Fibroblast of lung (primary cell): ENCODE results near the gene IMPACT. TPM values are rescaled to one million over a fixed set of nuclear protein-coding genes. Genes with fewer than 3 reads are reported as not detected.

Experiments used
- DNase-seq, 2 donors: peaks; one replicate each; pipeline versions ENCODE4 v3.0.0 to v3.0.0-alpha.2; 2010; ENCODE audit warnings: low read depth in 2 of 2
- H2AFZ ChIP-seq: 2 replicates; pipeline ENCODE4 v1.5.1; 2012; ENCODE audit warnings: low read length, control low read depth, inconsistent platforms
- H3K27ac ChIP-seq: 2 replicates; pipeline ENCODE4 v1.5.1; 2011; ENCODE audit warnings: low read length, control low read depth; ENCODE audit not compliant: insufficient read depth
- H3K27me3 ChIP-seq: 2 replicates; pipeline ENCODE4 v1.5.1; 2011; ENCODE audit warnings: mild to moderate bottlenecking, low read length; ENCODE audit not compliant: control insufficient read depth, insufficient read depth
- H3K36me3 ChIP-seq: 2 replicates; pipeline ENCODE4 v1.5.1; 2011; ENCODE audit warnings: low read length; ENCODE audit not compliant: control insufficient read depth, insufficient read depth
- H3K4me1 ChIP-seq: 2 replicates; pipeline ENCODE4 v1.5.1; 2011; ENCODE audit warnings: low read length; ENCODE audit not compliant: control insufficient read depth, insufficient read depth; ENCODE audit errors: extremely low read depth
- H3K4me2 ChIP-seq: 2 replicates; pipeline ENCODE4 v1.5.1; 2011; ENCODE audit warnings: low read length, control low read depth; ENCODE audit not compliant: insufficient read depth; ENCODE audit errors: extremely low read depth
- H3K4me3 ChIP-seq, 4 experiments: fragments of 200-600 bp in 1 of 4; sonication (generic) in 1 of 4; replicated peaks in 1 of 4; 2 replicates each; pipeline ENCODE4 v1.5.1; 2011 to 2016; ENCODE audit warnings: low read length in 4 of 4, low read depth in 3 of 4, mild to moderate bottlenecking in 3 of 4, control low read depth in 2 of 4, inconsistent platforms in 1 of 4, mixed read lengths in 1 of 4; ENCODE audit not compliant: insufficient read depth in 1 of 4; ENCODE audit errors: control extremely low read depth in 1 of 4
- H3K79me2 ChIP-seq: 2 replicates; pipeline ENCODE4 v1.5.1; 2012; ENCODE audit warnings: mild to moderate bottlenecking, low read length, inconsistent platforms; ENCODE audit not compliant: control insufficient read depth, insufficient read depth
- H3K9ac ChIP-seq: 2 replicates; pipeline ENCODE4 v1.5.1; 2011; ENCODE audit warnings: mild to moderate bottlenecking, low read length, control low read depth; ENCODE audit not compliant: insufficient read depth
- H3K9me3 ChIP-seq: 2 replicates; pipeline ENCODE4 v1.5.1; 2012; ENCODE audit warnings: low read depth, low read length; ENCODE audit not compliant: control insufficient read depth, insufficient read depth
- H4K20me1 ChIP-seq: 2 replicates; pipeline ENCODE4 v1.5.1; 2011; ENCODE audit warnings: low read length; ENCODE audit not compliant: control insufficient read depth, insufficient read depth; ENCODE audit errors: extremely low read depth
- EZH2 ChIP-seq: IDR thresholded peaks from 2 replicates; pipeline ENCODE4 v1.5.1; 2012; ENCODE audit warnings: low read length, control low read depth, mild to moderate bottlenecking; ENCODE audit errors: missing control alignments
- polyA plus RNA-seq, 2 donors: library from polyadenylated mRNA; depleted of rRNA in 1 of 2; stranded (reverse) in 1 of 2; unstranded in 1 of 2; fragments of >200 nt; gene quantifications; 2 replicates each; pipeline ENCODE4 v1.2.1, GENCODE V29; 2011 to 2012; ENCODE audit warnings: missing spikeins in 1 of 2
- total RNA-seq: library from RNA; depleted of rRNA; stranded (reverse); fragments of >200 nt; gene quantifications from 2 replicates; pipeline ENCODE4 v1.2.1, GENCODE V29; 2014
- TF ChIP-seq, protein P1 (sequence below), 2 donors: IDR thresholded peaks in 1 of 2; conservative IDR thresholded peaks in 1 of 2; 1 replicate in 1 of 2; 2 replicates in 1 of 2; pipeline ENCODE4 v1.5.1; 2011 to 2012; ENCODE audit warnings: low read length in 2 of 2, control low read depth in 1 of 2, inconsistent platforms in 1 of 2, low read depth in 1 of 2, mild to moderate bottlenecking in 1 of 2

IMPACT gene
- total and polyA plus RNA-seq, 2 donors (not counting 1 experiment from before 2014, with no cell fraction given): 35.7 to 42.8 TPM

DNA sequence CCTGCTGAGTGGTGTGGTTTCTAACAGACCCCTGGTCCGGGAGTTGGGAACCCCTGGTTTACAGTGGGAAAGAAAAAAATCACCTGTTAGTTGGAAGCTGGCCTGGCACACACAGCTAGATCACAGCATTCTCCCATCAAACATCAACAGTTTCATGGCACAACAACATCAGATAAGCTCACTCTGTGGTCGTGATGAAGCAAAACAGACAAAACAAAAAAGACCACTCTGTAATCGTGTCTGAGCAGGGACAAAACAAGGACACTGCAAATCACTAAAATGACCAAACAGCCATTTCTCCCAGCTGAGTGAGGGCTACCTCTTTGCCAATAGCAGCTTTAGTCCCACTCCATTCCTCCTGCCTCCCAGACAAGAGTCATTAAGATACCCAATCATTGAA, 9.0 kb upstream of the IMPACT start:
- no peak overlapping the region for H3K27ac ChIP-seq
- no peaks in the 10 kb centered on the region for H3K79me2 ChIP-seq
- no peaks in the 10 kb centered on the region for H3K9me3 ChIP-seq
- H3K9ac ChIP-seq: no peak overlapping the region
- peaks cover 7% of the 10 kb centered on the region for H3K27me3 ChIP-seq
- no peak for TF ChIP-seq EZH2
- TF ChIP-seq, protein P1, sequence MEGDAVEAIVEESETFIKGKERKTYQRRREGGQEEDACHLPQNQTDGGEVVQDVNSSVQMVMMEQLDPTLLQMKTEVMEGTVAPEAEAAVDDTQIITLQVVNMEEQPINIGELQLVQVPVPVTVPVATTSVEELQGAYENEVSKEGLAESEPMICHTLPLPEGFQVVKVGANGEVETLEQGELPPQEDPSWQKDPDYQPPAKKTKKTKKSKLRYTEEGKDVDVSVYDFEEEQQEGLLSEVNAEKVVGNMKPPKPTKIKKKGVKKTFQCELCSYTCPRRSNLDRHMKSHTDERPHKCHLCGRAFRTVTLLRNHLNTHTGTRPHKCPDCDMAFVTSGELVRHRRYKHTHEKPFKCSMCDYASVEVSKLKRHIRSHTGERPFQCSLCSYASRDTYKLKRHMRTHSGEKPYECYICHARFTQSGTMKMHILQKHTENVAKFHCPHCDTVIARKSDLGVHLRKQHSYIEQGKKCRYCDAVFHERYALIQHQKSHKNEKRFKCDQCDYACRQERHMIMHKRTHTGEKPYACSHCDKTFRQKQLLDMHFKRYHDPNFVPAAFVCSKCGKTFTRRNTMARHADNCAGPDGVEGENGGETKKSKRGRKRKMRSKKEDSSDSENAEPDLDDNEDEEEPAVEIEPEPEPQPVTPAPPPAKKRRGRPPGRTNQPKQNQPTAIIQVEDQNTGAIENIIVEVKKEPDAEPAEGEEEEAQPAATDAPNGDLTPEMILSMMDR (conservative IDR thresholded peaks at IDR 0.05 in 1 of 2, IDR thresholded peaks at IDR 0.05 in 1 of 2; ENCODE audit: low read depth in 1 of 2, low read length in 2 of 2): no peak
- H3K4me2 ChIP-seq: no peak overlapping the region
- no peak for DNase-seq
- no peaks in the 10 kb centered on the region for H3K4me1 ChIP-seq
- H3K36me3 ChIP-seq: no peaks in the 10 kb centered on the region
- no peak overlapping the region for H3K4me3 ChIP-seq
- H4K20me1 ChIP-seq: no peaks in the 10 kb centered on the region
- no peak overlapping the region for H2AFZ ChIP-seq

DNA sequence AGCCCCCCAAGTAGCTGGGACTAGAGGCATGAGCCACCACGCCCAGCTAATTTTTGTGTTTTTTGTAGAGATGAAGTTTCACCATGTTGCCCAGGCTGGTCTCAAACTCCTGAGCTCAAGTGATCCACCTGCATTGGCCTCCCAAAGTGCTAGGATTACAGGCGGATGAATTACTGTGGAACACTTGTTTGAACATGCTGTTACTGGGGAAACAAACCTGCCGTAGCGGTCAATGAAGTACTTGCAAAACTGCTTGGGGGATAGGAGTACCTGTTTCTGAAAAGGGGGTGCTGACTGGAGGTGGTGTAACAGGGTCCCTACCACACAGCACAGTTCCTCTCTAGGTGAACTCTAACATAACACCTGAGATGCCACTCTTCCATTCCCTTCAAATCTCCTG, 5.9 kb upstream of the IMPACT start:
- no peak overlapping the region for H3K9ac ChIP-seq
- TF ChIP-seq, protein P1 (conservative IDR thresholded peaks at IDR 0.05 in 1 of 2, IDR thresholded peaks at IDR 0.05 in 1 of 2; ENCODE audit: low read depth in 1 of 2, low read length in 2 of 2): no peak
- no peak for TF ChIP-seq EZH2
- H3K9me3 ChIP-seq: no peaks in the 10 kb centered on the region
- H3K27ac ChIP-seq: no peak overlapping the region
- H3K36me3 ChIP-seq: no peaks in the 10 kb centered on the region
- H2AFZ ChIP-seq: no peak overlapping the region
- no peaks in the 10 kb centered on the region for H3K79me2 ChIP-seq
- H3K4me2 ChIP-seq: no peak overlapping the region
- no peak overlapping the region for H3K4me3 ChIP-seq
- DNase-seq: no peak
- no peaks in the 10 kb centered on the region for H4K20me1 ChIP-seq
- H3K27me3 ChIP-seq: peaks cover 7% of the 10 kb centered on the region
- H3K4me1 ChIP-seq: no peaks in the 10 kb centered on the region

- H3K36me3 ChIP-seq: no peaks in the 10 kb centered on the region
- H3K79me2 ChIP-seq: no peaks in the 10 kb centered on the region
- no peaks in the 10 kb centered on the region for H3K9me3 ChIP-seq
- H4K20me1 ChIP-seq: no peaks in the 10 kb centered on the region
- H3K4me3 ChIP-seq: no peak overlapping the region
- H3K9ac ChIP-seq: no peak overlapping the region
- H3K4me1 ChIP-seq: no peaks in the 10 kb centered on the region
- DNase-seq: no peak
- no peak overlapping the region for H3K4me2 ChIP-seq
- no peak overlapping the region for H2AFZ ChIP-seq
- H3K27ac ChIP-seq: no peak overlapping the region
- TF ChIP-seq, protein P1 (conservative IDR thresholded peaks at IDR 0.05 in 1 of 2, IDR thresholded peaks at IDR 0.05 in 1 of 2; ENCODE audit: low read depth in 1 of 2, low read length in 2 of 2): no peak
- no peak for TF ChIP-seq EZH2
- peaks cover 7% of the 10 kb centered on the region for H3K27me3 ChIP-seq
Observed at GRCh38 chr18:24421831-24422230, 4.6 kb upstream of the IMPACT start.
